Measurements from ENCODE around the gene TUT1. TPM values are rescaled to one million over a fixed set of nuclear protein-coding genes. Genes with fewer than 3 reads are reported as not detected.

TUT1 gene
- total and polyA plus RNA-seq, 2 of the 4 experiments (the other 2 are of a cell fraction), result 4.3 to 10.1 TPM

DNA sequence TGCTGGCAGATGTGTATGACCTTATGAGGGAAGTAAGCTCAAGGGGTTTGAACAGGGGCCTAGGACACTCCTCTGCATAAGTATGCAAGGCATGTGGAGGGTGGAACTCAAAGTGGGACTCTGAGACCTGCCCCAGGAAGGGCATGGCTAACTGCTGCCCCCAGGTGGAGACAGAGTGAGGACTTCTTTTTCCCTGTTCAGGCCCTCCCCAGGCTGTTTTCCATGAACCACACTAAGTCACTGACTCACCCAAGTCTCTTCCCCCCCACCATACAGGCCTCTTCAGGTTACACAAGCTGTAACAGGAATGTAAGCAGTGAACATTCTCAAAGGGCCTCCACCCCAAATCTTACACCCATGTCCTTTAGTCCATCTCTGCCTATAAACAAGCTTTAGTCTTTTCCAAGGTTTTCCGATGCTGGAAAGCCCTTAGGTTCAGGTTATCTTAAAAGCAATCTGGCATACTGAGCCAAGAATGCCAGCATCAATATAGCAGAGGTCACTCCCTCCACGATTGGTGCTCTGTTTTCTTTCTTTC is 30.7 kb downstream of the TUT1 start:
- CTCF ChIA-PET, result interaction anchor here (0.5 to 1.8 kb wide), 22 partner anchors 9 to 171 kb away, joined by 3 to 24 read pairs (median 4); partner anchors contain the start of genes C11orf98, CSKMT, MTA2 and TUT1
- TF ChIP-seq RAD21 (IDR thresholded peaks at IDR 0.05; ENCODE audit: low read length) (peak; percentile 97), RFX5 (IDR thresholded peaks at IDR 0.05; ENCODE audit: low read depth, low read length) (peak; percentile 55; the same call in 1 of the 2 replicates), MAZ (IDR thresholded peaks at IDR 0.05; ENCODE audit: borderline replicate concordance, low read depth, low read length) (peak; percentile 89), BHLHE40 (IDR thresholded peaks at IDR 0.05; ENCODE audit: low read depth, low read length) (no peak), CHD1 (IDR thresholded peaks at IDR 0.05; ENCODE audit: low read depth, low read length) (no peak; the same call in 1 of the 2 replicates), POLR2A (IDR thresholded peaks at IDR 0.05; ENCODE audit: low read depth, low read length) (peak; percentile 54; the same call in 1 of the 2 replicates), MAFK (IDR thresholded peaks at IDR 0.05; ENCODE audit: low read depth, low read length) (no peak), FOS (IDR thresholded peaks at IDR 0.05; ENCODE audit: low read depth, low read length) (peak; percentile 86), CEBPB (IDR thresholded peaks at IDR 0.05; ENCODE audit: low read depth, low read length) (peak; percentile 85), MXI1 (IDR thresholded peaks at IDR 0.05; ENCODE audit: borderline replicate concordance, low read depth, low read length) (peak; percentile 77), RCOR1 (IDR thresholded peaks at IDR 0.05; ENCODE audit: insufficient replicate concordance, low read length) (peak; percentile 31), NFE2L2 (IDR thresholded peaks at IDR 0.05; ENCODE audit: low read depth, low read length) (no peak)
- TF ChIP-seq, protein P1, sequence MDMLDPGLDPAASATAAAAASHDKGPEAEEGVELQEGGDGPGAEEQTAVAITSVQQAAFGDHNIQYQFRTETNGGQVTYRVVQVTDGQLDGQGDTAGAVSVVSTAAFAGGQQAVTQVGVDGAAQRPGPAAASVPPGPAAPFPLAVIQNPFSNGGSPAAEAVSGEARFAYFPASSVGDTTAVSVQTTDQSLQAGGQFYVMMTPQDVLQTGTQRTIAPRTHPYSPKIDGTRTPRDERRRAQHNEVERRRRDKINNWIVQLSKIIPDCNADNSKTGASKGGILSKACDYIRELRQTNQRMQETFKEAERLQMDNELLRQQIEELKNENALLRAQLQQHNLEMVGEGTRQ (IDR thresholded peaks at IDR 0.05; ENCODE audit: low read depth, low read length), result no peak
- TF ChIP-seq, protein P2, sequence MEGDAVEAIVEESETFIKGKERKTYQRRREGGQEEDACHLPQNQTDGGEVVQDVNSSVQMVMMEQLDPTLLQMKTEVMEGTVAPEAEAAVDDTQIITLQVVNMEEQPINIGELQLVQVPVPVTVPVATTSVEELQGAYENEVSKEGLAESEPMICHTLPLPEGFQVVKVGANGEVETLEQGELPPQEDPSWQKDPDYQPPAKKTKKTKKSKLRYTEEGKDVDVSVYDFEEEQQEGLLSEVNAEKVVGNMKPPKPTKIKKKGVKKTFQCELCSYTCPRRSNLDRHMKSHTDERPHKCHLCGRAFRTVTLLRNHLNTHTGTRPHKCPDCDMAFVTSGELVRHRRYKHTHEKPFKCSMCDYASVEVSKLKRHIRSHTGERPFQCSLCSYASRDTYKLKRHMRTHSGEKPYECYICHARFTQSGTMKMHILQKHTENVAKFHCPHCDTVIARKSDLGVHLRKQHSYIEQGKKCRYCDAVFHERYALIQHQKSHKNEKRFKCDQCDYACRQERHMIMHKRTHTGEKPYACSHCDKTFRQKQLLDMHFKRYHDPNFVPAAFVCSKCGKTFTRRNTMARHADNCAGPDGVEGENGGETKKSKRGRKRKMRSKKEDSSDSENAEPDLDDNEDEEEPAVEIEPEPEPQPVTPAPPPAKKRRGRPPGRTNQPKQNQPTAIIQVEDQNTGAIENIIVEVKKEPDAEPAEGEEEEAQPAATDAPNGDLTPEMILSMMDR (conservative IDR thresholded peaks at IDR 0.05; ENCODE audit: low read depth, low read length), result peak; percentile 98

More for the DNA sequence above, 30.7 kb downstream of the TUT1 start:
- no peak overlapping the region; the same call in 2 of the 3 replicates for H2BK15ac ChIP-seq (ENCODE audit: low read depth, low read length)
- H4K20me1 ChIP-seq (ENCODE audit: insufficient read depth, low read length), result peaks cover 39% of the 10 kb centered on the region
- H2AFZ ChIP-seq (replicated peaks; ENCODE audit: low read length, poor library complexity), result peak overlapping the region; percentile 16
- H3K27ac ChIP-seq (ENCODE audit: insufficient read depth, low read length), result peak overlapping the region; percentile 64; the same call in 1 of the 2 replicates
- no peak overlapping the region for H2AK9ac ChIP-seq (replicated peaks; ENCODE audit: low read depth, low read length, poor library complexity)
- H3K23ac ChIP-seq (ENCODE audit: low read depth, low read length), result no peak overlapping the region; the same call in 1 of the 2 replicates
- peak overlapping the region; percentile 74; the same call in 1 of the 2 replicates for H3K14ac ChIP-seq (replicated peaks; ENCODE audit: low read depth, low read length)
- intact Hi-C loops (cut with micrococcal nuclease), result loop anchor here (1.0 kb wide), 3 partner anchors 15 to 165 kb away; no protein-coding TSS in a partner anchor
- H3K4ac ChIP-seq (ENCODE audit: low read depth, low read length), result peak overlapping the region; percentile 93
- no peak overlapping the region for H4K5ac ChIP-seq (ENCODE audit: low read depth, low read length)
- peak overlapping the region; percentile 82; the same call in 1 of the 2 replicates for H3K56ac ChIP-seq (ENCODE audit: extremely low read depth, insufficient read depth, low read length)
- peak; percentile 98 for DNase-seq
- peaks cover 8% of the 10 kb centered on the region for H3K9me1 ChIP-seq (ENCODE audit: insufficient read depth, low read length)
- H3K4me2 ChIP-seq (ENCODE audit: low read depth, low read length), result peak overlapping the region; percentile 37; the same call in 1 of the 2 replicates
- POLR2A ChIA-PET (ENCODE audit: unreplicated experiment), result interaction anchor here (0.6 to 1.7 kb wide), 7 partner anchors 9 to 166 kb away, joined by 3 to 9 read pairs (median 4); partner anchors contain the start of genes AHNAK and EEF1G
- H2BK20ac ChIP-seq (ENCODE audit: low read depth, low read length), result peak overlapping the region; percentile 79; the same call in 1 of the 2 replicates
- no peak overlapping the region for H3K4me3 ChIP-seq (ENCODE audit: insufficient read depth, low read depth, low read length)
- peak overlapping the region; percentile 85 for H2BK5ac ChIP-seq (ENCODE audit: low read depth, low read length, poor library complexity, severe bottlenecking)
- H2BK120ac ChIP-seq (ENCODE audit: low read depth, low read length), result peak overlapping the region; percentile 79
- peak; percentile 80 for ATAC-seq (ENCODE audit: low read depth)
- 16% methylated on average over 2 of the region's 2 CpGs; no CpG with 5 or more reads in 1 of the 2 experiments for WGBS, 2 experiments (ENCODE audit: extremely low coverage in 2 of 2, insufficient read length in 1 of 2)
- BruUV-seq (replicated peaks), result no TSS peak
- H2AK5ac ChIP-seq (ENCODE audit: low read depth, low read length), result peak overlapping the region; percentile 60; the same call in 1 of the 2 replicates
- H3K36me3 ChIP-seq (ENCODE audit: control insufficient read depth, insufficient read depth, low read length), result peaks cover 36% of the 10 kb centered on the region
- peaks cover 16% of the 10 kb centered on the region for H3K4me1 ChIP-seq (ENCODE audit: control insufficient read depth, insufficient read depth, low read length)
- in situ Hi-C loops (cut with MboI; ENCODE audit: low sequenced_read_pairs), result no loop called here
- H3K18ac ChIP-seq (ENCODE audit: low read depth, low read length), result no peak overlapping the region
- dilution Hi-C loops (cut with HindIII; ENCODE audit: low sequenced_read_pairs, unreplicated experiment), result no loop called here
- no peaks in the 10 kb centered on the region for H3K27me3 ChIP-seq (ENCODE audit: control insufficient read depth, insufficient read depth, low read length)
- peaks cover 14 to 35% of the 10 kb centered on the region in 2 experiments for H3K79me1 ChIP-seq (ENCODE audit: low read depth in 1 of 2, low read length in 2 of 2)
- H3K9ac ChIP-seq (ENCODE audit: low read depth, low read length), result peak overlapping the region; percentile 10; the same call in 1 of the 2 replicates
- peak overlapping the region; percentile 90 for H4K91ac ChIP-seq (ENCODE audit: insufficient read depth, low read depth, low read length)
- no peaks in the 10 kb centered on the region for H3K9me3 ChIP-seq (ENCODE audit: control insufficient read depth, insufficient read depth, low read length)
- H4K8ac ChIP-seq (ENCODE audit: low read depth in 2 of 2, low read length in 2 of 2), result peak overlapping the region in 1 of 2 experiments; percentile 67; a peak in 2 of 4 replicates
